Measurements from ENCODE around the gene TMEM18.

GRCh38 chr2:696463-696862 is 19.3 kb upstream of the TMEM18 start:
- TF ChIP-seq, protein P1, sequence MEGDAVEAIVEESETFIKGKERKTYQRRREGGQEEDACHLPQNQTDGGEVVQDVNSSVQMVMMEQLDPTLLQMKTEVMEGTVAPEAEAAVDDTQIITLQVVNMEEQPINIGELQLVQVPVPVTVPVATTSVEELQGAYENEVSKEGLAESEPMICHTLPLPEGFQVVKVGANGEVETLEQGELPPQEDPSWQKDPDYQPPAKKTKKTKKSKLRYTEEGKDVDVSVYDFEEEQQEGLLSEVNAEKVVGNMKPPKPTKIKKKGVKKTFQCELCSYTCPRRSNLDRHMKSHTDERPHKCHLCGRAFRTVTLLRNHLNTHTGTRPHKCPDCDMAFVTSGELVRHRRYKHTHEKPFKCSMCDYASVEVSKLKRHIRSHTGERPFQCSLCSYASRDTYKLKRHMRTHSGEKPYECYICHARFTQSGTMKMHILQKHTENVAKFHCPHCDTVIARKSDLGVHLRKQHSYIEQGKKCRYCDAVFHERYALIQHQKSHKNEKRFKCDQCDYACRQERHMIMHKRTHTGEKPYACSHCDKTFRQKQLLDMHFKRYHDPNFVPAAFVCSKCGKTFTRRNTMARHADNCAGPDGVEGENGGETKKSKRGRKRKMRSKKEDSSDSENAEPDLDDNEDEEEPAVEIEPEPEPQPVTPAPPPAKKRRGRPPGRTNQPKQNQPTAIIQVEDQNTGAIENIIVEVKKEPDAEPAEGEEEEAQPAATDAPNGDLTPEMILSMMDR (conservative IDR thresholded peaks at IDR 0.05 in 1 of 2, IDR thresholded peaks at IDR 0.05 in 1 of 2; ENCODE audit: low read depth in 1 of 2, low read length in 2 of 2), result no peak
- TF ChIP-seq EZH2 (IDR thresholded peaks at IDR 0.05; ENCODE audit: low read length, missing control alignments), result no peak

All from fibroblast of lung (primary cell).